Ishikawa (cell line): Measurements from ENCODE around the gene COP1.

Source experiments
- CEBPB ChIP-seq: IDR thresholded peaks from 2 replicates; pipeline ENCODE4 v1.6.1; 2012
- CREB1 ChIP-seq: IDR thresholded peaks from 2 replicates; pipeline ENCODE4 v1.6.1; 2012; ENCODE audit warnings: low read depth
- EGR1 ChIP-seq: IDR thresholded peaks from 2 replicates; pipeline ENCODE4 v1.6.1; 2012
- EP300 ChIP-seq: IDR thresholded peaks from 2 replicates; pipeline ENCODE4 v1.6.1; 2012; ENCODE audit warnings: borderline replicate concordance
- FOXM1 ChIP-seq: IDR thresholded peaks from 2 replicates; pipeline ENCODE4 v1.6.1; 2012; ENCODE audit warnings: low read depth, borderline replicate concordance
- MAX ChIP-seq: IDR thresholded peaks from 2 replicates; pipeline ENCODE4 v1.6.1; 2012
- NFIC ChIP-seq: IDR thresholded peaks from 2 replicates; pipeline ENCODE4 v1.6.1; 2012
- RAD21 ChIP-seq: IDR thresholded peaks from 2 replicates; pipeline ENCODE4 v1.6.1; 2012; ENCODE audit warnings: low read depth
- TAF1 ChIP-seq: IDR thresholded peaks from 2 replicates; pipeline ENCODE4 v1.6.1; 2012; ENCODE audit warnings: low read depth, mild to moderate bottlenecking
- TCF12 ChIP-seq: IDR thresholded peaks from 2 replicates; pipeline ENCODE4 v1.6.1; 2012; ENCODE audit warnings: low read depth
- TEAD4 ChIP-seq: IDR thresholded peaks from 2 replicates; pipeline ENCODE4 v1.6.1; 2012
- YY1 ChIP-seq: IDR thresholded peaks from 2 replicates; pipeline ENCODE4 v1.6.1; 2012; ENCODE audit warnings: low read depth
- ZBTB7A ChIP-seq: IDR thresholded peaks from 2 replicates; pipeline ENCODE4 v1.6.1; 2012; ENCODE audit warnings: low read depth
- TF ChIP-seq, protein P1 (sequence below): IDR thresholded peaks from 2 replicates; pipeline ENCODE4 v1.6.1; 2012; ENCODE audit warnings: low read depth, mild to moderate bottlenecking
- TF ChIP-seq, protein P2 (sequence below): IDR thresholded peaks from 2 replicates; pipeline ENCODE4 v1.6.1; 2012

The COP1 gene

DNA sequence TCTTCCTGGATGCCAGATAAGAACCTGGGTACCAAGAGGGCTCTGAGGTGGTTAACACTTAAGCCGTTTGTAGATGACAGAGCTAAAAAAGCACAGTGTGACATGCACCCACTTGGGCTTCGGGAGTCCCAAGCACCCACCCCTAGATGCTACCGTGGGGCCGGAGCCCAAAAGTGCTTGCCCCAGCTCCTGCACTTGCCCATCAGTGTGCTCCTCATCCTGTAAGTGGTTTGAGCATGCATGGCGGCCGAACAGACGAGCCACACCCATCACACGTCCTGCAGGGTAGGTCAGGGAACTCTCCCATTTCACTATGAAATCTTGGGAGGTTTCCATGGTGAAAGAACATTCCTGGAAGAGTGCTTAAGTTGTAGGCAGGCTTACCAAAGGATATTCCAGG is 304.8 kb downstream of the COP1 start:
- TF ChIP-seq FOXM1: no peak
- TF ChIP-seq CREB1: no peak
- no peak for TF ChIP-seq EGR1
- TF ChIP-seq TEAD4: no peak

GRCh38 chr1:175901076-175901836 is 305.8 kb downstream of the COP1 start:
- TF ChIP-seq, protein P1, sequence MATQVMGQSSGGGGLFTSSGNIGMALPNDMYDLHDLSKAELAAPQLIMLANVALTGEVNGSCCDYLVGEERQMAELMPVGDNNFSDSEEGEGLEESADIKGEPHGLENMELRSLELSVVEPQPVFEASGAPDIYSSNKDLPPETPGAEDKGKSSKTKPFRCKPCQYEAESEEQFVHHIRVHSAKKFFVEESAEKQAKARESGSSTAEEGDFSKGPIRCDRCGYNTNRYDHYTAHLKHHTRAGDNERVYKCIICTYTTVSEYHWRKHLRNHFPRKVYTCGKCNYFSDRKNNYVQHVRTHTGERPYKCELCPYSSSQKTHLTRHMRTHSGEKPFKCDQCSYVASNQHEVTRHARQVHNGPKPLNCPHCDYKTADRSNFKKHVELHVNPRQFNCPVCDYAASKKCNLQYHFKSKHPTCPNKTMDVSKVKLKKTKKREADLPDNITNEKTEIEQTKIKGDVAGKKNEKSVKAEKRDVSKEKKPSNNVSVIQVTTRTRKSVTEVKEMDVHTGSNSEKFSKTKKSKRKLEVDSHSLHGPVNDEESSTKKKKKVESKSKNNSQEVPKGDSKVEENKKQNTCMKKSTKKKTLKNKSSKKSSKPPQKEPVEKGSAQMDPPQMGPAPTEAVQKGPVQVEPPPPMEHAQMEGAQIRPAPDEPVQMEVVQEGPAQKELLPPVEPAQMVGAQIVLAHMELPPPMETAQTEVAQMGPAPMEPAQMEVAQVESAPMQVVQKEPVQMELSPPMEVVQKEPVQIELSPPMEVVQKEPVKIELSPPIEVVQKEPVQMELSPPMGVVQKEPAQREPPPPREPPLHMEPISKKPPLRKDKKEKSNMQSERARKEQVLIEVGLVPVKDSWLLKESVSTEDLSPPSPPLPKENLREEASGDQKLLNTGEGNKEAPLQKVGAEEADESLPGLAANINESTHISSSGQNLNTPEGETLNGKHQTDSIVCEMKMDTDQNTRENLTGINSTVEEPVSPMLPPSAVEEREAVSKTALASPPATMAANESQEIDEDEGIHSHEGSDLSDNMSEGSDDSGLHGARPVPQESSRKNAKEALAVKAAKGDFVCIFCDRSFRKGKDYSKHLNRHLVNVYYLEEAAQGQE: no peak
- TF ChIP-seq EGR1: no peak
- no peak for TF ChIP-seq ZBTB7A
- TF ChIP-seq TAF1: no peak
- no peak for TF ChIP-seq TCF12
- no peak for TF ChIP-seq EP300
- no peak for TF ChIP-seq MAX
- TF ChIP-seq FOXM1: no peak
- TF ChIP-seq NFIC: no peak
- no peak for TF ChIP-seq TEAD4
- TF ChIP-seq RAD21: no peak
- TF ChIP-seq CREB1: no peak
- TF ChIP-seq CEBPB: no peak
- TF ChIP-seq, protein P2, sequence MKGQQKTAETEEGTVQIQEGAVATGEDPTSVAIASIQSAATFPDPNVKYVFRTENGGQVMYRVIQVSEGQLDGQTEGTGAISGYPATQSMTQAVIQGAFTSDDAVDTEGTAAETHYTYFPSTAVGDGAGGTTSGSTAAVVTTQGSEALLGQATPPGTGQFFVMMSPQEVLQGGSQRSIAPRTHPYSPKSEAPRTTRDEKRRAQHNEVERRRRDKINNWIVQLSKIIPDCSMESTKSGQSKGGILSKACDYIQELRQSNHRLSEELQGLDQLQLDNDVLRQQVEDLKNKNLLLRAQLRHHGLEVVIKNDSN: no peak
- TF ChIP-seq YY1: no peak

DNA sequence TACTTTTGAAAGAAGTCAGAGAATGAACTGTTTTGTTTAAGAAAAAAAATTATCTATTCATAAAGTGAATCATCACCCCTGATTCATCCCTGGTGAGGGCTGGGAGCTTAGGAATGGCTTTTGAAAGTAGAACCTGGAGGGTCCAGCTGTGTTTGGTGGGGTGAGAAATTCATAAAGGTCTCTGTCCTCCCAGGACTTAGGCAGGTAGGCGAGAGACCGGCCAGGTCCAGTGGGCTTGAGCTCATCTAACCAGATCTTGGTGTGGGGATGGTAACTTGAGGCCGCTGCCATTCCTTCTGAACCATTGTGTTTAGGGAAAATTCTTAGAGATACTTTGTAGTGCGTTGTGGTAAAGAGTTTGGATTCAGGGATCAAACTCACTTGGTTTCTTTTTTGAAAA is 306.9 kb downstream of the COP1 start:
- no peak for TF ChIP-seq TEAD4
- TF ChIP-seq RAD21: no peak
- no peak for TF ChIP-seq EP300

DNA sequence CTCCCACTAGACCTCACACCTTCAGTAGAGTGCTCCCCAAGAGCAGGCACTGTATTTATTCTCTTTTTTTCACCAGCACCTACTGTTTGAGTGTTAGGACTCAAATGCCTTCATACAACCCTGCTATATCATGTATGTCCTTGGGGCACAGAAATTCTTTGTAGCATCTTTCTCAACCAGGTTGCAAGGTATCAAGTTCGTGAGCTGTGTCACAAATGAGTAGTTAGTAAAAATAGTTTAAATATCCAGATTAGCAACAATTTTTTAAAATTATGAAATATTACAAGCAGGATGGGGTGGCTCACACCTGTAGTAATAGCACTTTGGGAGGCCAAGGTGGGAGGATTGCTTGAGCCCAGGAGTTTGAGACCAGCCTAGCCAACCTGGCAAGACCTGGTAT is 311.1 kb downstream of the COP1 start:
- TF ChIP-seq ZBTB7A: no peak
- TF ChIP-seq, protein P1: no peak
